OCI-LY7 (cell line): ENCODE results near the gene KRTAP5-10. TPM values are rescaled to one million over a fixed set of nuclear protein-coding genes. Genes with fewer than 3 reads are reported as not detected.
"Not testable (repeated sequence)": the region's sequence is repeated elsewhere in the genome, so short reads cannot be mapped to it uniquely, and the experiment has no call there.

Experiments used
- BruUV-seq: library from RNA; stranded (reverse); fragments of 400-500 nt; replicated peaks from 2 replicates; lab custom pipeline; 2021; lab: Mats Ljungman, UMichigan
- CTCF ChIA-PET: fragments of 300-600 bp; sonication (Branson Sonifier 250); formaldehyde crosslinking; loops from one replicate; lab custom pipeline; 2022; ENCODE audit warnings: antibody characterized with exemption; ENCODE audit not compliant: unreplicated experiment; lab: Charles Lee
- POLR2A ChIA-PET: fragments of 300-600 bp; sonication (Branson Sonifier 250); formaldehyde crosslinking; loops from one replicate; lab custom pipeline; 2022; ENCODE audit warnings: antibody characterized with exemption; lab: Charles Lee
- DNase-seq: peaks from one replicate; pipeline ENCODE4 v3.0.0-alpha.2; 2015; ENCODE audit warnings: low spot score
- H2AFZ ChIP-seq: fragments of 200-600 bp; sonication (generic), shearing (Covaris generic); 2 replicates; pipeline ENCODE4 v1.6.1; 2014; ENCODE audit warnings: mild to moderate bottlenecking, antibody characterized with exemption, low read length, moderate library complexity
- H3K27ac ChIP-seq: fragments of 200-600 bp; sonication (generic); 2 replicates; pipeline ENCODE4 v1.5.1; 2014; ENCODE audit warnings: mixed run types, low read depth, mild to moderate bottlenecking, moderate library complexity, low read length, inconsistent platforms; ENCODE audit not compliant: poor library complexity, severe bottlenecking
- H3K36me3 ChIP-seq: fragments of 200-600 bp; sonication (generic); 2 replicates; pipeline ENCODE4 v1.6.1; 2014; ENCODE audit warnings: mild to moderate bottlenecking, antibody characterized with exemption, low read length, moderate library complexity, mixed read lengths; ENCODE audit not compliant: insufficient read depth
- H3K4me1 ChIP-seq: fragments of 200-600 bp; sonication (generic); 2 replicates; pipeline ENCODE4 v1.5.1; 2014; ENCODE audit warnings: mild to moderate bottlenecking, low read length; ENCODE audit not compliant: insufficient read depth, poor library complexity, severe bottlenecking
- H3K4me2 ChIP-seq: fragments of 200-600 bp; sonication (generic); 2 replicates; pipeline ENCODE4 v1.6.1; 2014; ENCODE audit warnings: mild to moderate bottlenecking, low read length
- H3K4me3 ChIP-seq: fragments of 200-600 bp; sonication (generic); 2 replicates; pipeline ENCODE4 v1.5.1; 2014; ENCODE audit warnings: mild to moderate bottlenecking, low read depth, low read length; ENCODE audit not compliant: poor library complexity, severe bottlenecking
- H3K79me2 ChIP-seq: fragments of 200-600 bp; sonication (generic); 2 replicates; pipeline ENCODE4 v1.6.1; 2016; ENCODE audit warnings: low read depth, mild to moderate bottlenecking, low read length, moderate library complexity, mixed read lengths; ENCODE audit not compliant: insufficient read depth
- H3K9me2 ChIP-seq: fragments of 200-600 bp; sonication (generic); 2 replicates; pipeline ENCODE4 v1.6.1; 2016; ENCODE audit warnings: mild to moderate bottlenecking, low read length, mixed read lengths; ENCODE audit not compliant: insufficient read depth
- H3K9me3 ChIP-seq: fragments of 200-600 bp; sonication (generic); 2 replicates; pipeline ENCODE4 v1.6.1; 2014; ENCODE audit warnings: mild to moderate bottlenecking, mixed run types, low read length, mixed read lengths
- H4K20me1 ChIP-seq: fragments of 200-600 bp; sonication (generic); 2 replicates; pipeline ENCODE4 v1.6.1; 2014; ENCODE audit warnings: mild to moderate bottlenecking, antibody characterized with exemption, low read length, moderate library complexity, mixed read lengths; ENCODE audit not compliant: insufficient read depth
- EZH2phosphoT487 ChIP-seq: fragments of 200-600 bp; sonication (generic); IDR thresholded peaks from 2 replicates; pipeline ENCODE4 v1.6.1; 2018; ENCODE audit warnings: low read depth, borderline replicate concordance, mild to moderate bottlenecking, mixed run types, antibody characterized with exemption, low read length, moderate library complexity, mixed read lengths
- intact Hi-C: fragments of 100-400 bp; cut with micrococcal nuclease; formaldehyde crosslinking; loops from one replicate; pipeline ENCODE4 v1.10.0; 2022; ENCODE audit not compliant: unreplicated experiment
- total RNA-seq, 2 experiments: library from RNA; depleted of rRNA in 1 of 2; stranded (reverse); fragments of >200 nt in 1 of 2; shearing (Covaris generic) in 1 of 2; gene quantifications; 2 replicates each; pipeline ENCODE4 v1.2.3, GENCODE V29; 2014 to 2022
- TF ChIP-seq, protein P1 (sequence below): fragments of 200-600 bp; sonication (generic); conservative IDR thresholded peaks from 2 replicates; pipeline ENCODE4 v1.5.1; 2014; ENCODE audit warnings: mild to moderate bottlenecking, antibody characterized with exemption, low read length, moderate library complexity, mixed read lengths

KRTAP5-10 gene
- total RNA-seq, 2 experiments from 2014 or later: not detected

DNA sequence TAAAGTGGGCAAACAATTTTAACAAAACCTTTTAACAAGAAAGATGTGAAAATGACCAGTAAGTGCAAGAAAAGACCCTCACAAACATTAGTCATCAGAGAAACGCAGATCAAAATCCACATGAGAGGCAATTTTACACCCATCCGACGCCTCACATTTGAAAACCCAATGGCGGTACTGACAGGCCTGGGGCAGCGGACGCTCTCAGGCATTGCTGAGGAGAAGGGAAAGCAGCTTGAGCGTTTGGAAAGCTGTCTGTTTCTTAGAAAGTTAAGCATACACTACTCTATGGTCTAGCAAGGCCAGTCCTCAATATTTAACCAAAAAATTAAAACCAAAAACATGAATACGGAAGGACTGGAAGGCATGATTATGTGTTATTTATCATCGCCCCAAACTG lies 29.5 kb upstream of the KRTAP5-10 start:
- no TSS peak for BruUV-seq
- no peaks in the 10 kb centered on the region for H4K20me1 ChIP-seq
- H3K27ac ChIP-seq: no peak overlapping the region
- no peaks in the 10 kb centered on the region for H3K36me3 ChIP-seq
- no peaks in the 10 kb centered on the region for H3K4me1 ChIP-seq
- no peaks in the 10 kb centered on the region for H3K79me2 ChIP-seq
- no peak overlapping the region for H3K4me2 ChIP-seq
- TF ChIP-seq, protein P1, sequence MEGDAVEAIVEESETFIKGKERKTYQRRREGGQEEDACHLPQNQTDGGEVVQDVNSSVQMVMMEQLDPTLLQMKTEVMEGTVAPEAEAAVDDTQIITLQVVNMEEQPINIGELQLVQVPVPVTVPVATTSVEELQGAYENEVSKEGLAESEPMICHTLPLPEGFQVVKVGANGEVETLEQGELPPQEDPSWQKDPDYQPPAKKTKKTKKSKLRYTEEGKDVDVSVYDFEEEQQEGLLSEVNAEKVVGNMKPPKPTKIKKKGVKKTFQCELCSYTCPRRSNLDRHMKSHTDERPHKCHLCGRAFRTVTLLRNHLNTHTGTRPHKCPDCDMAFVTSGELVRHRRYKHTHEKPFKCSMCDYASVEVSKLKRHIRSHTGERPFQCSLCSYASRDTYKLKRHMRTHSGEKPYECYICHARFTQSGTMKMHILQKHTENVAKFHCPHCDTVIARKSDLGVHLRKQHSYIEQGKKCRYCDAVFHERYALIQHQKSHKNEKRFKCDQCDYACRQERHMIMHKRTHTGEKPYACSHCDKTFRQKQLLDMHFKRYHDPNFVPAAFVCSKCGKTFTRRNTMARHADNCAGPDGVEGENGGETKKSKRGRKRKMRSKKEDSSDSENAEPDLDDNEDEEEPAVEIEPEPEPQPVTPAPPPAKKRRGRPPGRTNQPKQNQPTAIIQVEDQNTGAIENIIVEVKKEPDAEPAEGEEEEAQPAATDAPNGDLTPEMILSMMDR: no peak
- no peak for TF ChIP-seq EZH2phosphoT487
- ChIA-PET CTCF (no interaction called here), POLR2A (no interaction called here)
- no peak overlapping the region for H3K4me3 ChIP-seq
- no peaks in the 10 kb centered on the region for H3K9me3 ChIP-seq
- H3K9me2 ChIP-seq: no peaks in the 10 kb centered on the region
- no peak overlapping the region for H2AFZ ChIP-seq
- intact Hi-C loops: no loop called here
- no peak for DNase-seq

DNA sequence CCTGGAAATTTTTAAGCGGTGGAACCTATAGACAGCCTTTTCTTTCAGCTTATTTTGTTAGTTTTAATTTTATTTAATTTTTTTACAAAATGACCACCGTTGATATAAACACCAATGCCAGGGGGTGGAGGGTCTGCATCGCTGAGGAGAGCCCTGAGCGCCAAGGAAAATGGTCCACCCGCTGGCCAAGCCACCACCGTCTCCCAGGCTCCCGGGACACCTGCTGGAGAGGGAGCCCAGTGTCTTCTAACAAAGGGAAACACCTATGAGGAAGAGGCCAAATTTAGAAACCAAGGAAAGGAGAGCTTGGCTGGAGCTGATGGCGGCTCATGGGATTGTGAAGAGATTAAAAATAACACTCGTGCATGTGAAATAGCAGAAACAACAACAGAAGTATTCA lies 27.8 kb upstream of the KRTAP5-10 start:
- no peak overlapping the region for H3K4me2 ChIP-seq
- CTCF ChIA-PET: no interaction called here

DNA sequence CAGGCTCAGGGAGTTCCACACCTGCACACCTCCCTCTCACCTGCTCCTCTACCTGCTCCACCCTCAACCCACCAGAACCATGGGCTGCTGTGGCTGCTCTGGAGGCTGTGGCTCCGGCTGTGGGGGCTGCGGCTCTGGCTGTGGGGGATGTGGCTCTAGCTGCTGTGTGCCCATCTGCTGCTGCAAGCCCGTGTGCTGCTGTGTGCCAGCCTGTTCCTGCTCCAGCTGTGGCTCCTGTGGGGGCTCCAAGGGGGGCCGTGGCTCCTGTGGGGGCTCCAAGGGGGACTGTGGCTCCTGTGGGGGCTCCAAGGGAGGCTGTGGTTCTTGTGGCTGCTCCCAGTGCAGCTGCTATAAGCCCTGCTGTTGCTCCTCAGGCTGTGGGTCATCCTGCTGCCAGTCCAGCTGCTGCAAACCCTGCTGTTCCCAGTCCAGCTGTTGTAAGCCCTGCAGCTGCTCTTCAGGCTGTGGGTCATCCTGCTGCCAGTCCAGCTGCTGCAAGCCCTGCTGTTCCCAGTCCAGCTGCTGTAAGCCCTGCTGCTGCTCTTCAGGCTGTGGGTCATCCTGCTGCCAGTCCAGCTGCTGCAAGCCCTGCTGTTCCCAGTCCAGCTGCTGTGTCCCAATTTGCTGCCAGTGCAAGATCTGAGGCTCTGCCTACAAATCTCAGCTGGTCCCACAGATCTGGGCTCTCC lies 27.2 kb upstream of the KRTAP5-10 start, which contains the start of gene KRTAP5-8:
KRTAP5-8 (plus strand) TSS at position 49 of the 689 bp plus-strand sequence; CDS start at position 80, 31 bp downstream.
- DNase-seq, H3K9me2 ChIP-seq, H3K4me3 ChIP-seq, H3K79me2 ChIP-seq, H3K27ac ChIP-seq, CTCF ChIA-PET, H2AFZ ChIP-seq, H3K4me2 ChIP-seq, H3K4me1 ChIP-seq, H4K20me1 ChIP-seq, intact Hi-C loops, BruUV-seq, POLR2A ChIA-PET, H3K36me3 ChIP-seq, H3K9me3 ChIP-seq: not testable (repeated sequence)

More for the DNA sequence above, 27.8 kb upstream of the KRTAP5-10 start:
- no peaks in the 10 kb centered on the region for H3K79me2 ChIP-seq
- intact Hi-C loops: no loop called here
- no peaks in the 10 kb centered on the region for H4K20me1 ChIP-seq
- H3K4me1 ChIP-seq: no peaks in the 10 kb centered on the region
- no peak overlapping the region for H2AFZ ChIP-seq
- no peak overlapping the region for H3K4me3 ChIP-seq
- no peaks in the 10 kb centered on the region for H3K9me3 ChIP-seq
- no peaks in the 10 kb centered on the region for H3K9me2 ChIP-seq
- no peaks in the 10 kb centered on the region for H3K36me3 ChIP-seq
- no peak for DNase-seq
- TF ChIP-seq EZH2phosphoT487: no peak
- TF ChIP-seq, protein P1: no peak
- H3K27ac ChIP-seq: no peak overlapping the region
- POLR2A ChIA-PET: no interaction called here
- no TSS peak for BruUV-seq
